Omental fat pad (tissue), 4 donors: Measurements from ENCODE around the gene UBN2. TPM values are rescaled to one million over a fixed set of nuclear protein-coding genes. Genes with fewer than 3 reads are reported as not detected.

Source experiments
- ATAC-seq: fragments of 150-250 bp; one replicate; pipeline ENCODE4 v1.9.1; 2016; ENCODE audit warnings: mild to moderate bottlenecking, moderate library complexity; ENCODE audit not compliant: low FRiP score
- DNase-seq: peaks from one replicate; pipeline ENCODE4 v3.0.0-alpha.2; 2019; ENCODE audit warnings: low spot score
- total RNA-seq, 4 donors: library from RNA; depleted of rRNA; stranded (reverse); fragments of >200 nt; gene quantifications; one replicate each; pipeline ENCODE4 v1.1.0, GENCODE V29; 2016
- TF ChIP-seq, protein P1 (sequence below), 3 donors: fragments of 450-650 bp; IDR thresholded peaks; one replicate each; pipeline ENCODE4 v1.5.1; 2016 to 2017; ENCODE audit warnings: antibody characterized with exemption in 3 of 3, mild to moderate bottlenecking in 3 of 3, moderate library complexity in 2 of 3

Gene UBN2
- total RNA-seq, 4 donors from 2014 or later: 7.8 to 18.0 (median 9.8) TPM

DNA sequence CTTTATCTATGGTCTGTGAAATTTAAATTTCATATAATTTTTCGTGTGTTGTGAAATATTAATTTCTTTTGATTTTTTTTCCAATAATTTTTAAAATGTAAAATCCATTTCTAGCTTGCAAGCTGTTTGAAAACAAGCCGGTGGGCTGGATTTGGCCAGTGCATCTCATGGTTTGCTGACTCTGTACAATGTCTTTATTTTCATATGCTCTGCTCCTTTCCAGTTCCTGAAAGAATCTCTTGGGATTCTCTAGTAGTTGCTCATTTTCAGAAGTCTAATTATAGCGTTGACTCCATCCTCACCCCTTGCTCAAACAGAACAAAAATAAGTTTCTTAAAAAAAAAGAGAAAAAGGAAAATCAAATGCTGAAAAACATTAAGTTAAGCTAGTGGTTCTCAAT is 21.4 kb downstream of the UBN2 start:
- DNase-seq: no peak
- no peak for ATAC-seq
- TF ChIP-seq, protein P1, sequence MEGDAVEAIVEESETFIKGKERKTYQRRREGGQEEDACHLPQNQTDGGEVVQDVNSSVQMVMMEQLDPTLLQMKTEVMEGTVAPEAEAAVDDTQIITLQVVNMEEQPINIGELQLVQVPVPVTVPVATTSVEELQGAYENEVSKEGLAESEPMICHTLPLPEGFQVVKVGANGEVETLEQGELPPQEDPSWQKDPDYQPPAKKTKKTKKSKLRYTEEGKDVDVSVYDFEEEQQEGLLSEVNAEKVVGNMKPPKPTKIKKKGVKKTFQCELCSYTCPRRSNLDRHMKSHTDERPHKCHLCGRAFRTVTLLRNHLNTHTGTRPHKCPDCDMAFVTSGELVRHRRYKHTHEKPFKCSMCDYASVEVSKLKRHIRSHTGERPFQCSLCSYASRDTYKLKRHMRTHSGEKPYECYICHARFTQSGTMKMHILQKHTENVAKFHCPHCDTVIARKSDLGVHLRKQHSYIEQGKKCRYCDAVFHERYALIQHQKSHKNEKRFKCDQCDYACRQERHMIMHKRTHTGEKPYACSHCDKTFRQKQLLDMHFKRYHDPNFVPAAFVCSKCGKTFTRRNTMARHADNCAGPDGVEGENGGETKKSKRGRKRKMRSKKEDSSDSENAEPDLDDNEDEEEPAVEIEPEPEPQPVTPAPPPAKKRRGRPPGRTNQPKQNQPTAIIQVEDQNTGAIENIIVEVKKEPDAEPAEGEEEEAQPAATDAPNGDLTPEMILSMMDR (IDR thresholded peaks at IDR 0.05): no peak

DNA sequence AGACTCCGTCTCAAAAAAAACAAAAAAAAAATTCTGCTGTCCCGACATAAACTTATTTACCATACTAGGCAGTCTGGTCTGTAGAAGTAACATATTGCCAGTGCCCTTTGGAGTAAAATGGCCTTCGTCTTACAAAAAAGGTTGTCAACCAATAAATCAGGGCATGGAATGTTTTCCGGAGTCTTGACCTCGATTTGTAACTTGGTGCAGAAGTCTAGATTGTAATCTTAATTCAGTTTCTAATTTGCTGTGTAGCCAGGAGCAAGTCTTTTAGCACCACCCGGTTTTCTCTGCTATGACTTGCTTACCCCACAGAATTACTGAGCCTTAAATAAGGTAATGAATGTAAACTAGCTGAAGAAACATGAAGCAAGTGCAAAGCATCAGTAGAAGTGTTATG is 23.2 kb downstream of the UBN2 start:
- TF ChIP-seq, protein P1 (IDR thresholded peaks at IDR 0.05): no peak
- ATAC-seq: no peak
- DNase-seq: no peak

DNA sequence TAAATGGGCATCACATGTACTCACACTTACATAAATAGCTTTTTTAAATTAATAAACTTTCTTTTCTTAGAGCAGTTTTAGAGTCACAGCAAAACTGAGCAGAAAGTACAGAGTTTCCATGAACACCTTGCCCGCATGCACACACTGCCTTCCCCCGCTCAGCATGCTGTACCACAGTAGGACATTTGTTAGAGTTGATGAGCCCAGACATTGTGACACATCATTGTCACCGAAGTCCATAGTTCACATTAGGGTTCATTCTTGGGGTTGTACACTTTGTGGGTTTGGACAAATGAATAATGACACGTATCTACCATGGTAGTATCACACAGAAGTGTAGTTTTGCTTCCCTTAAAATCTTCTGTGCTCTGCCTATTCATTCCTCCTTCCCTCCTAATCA is 23.7 kb downstream of the UBN2 start:
- DNase-seq (no peak), ATAC-seq (no peak)
- TF ChIP-seq, protein P1 (IDR thresholded peaks at IDR 0.05): no peak

DNA sequence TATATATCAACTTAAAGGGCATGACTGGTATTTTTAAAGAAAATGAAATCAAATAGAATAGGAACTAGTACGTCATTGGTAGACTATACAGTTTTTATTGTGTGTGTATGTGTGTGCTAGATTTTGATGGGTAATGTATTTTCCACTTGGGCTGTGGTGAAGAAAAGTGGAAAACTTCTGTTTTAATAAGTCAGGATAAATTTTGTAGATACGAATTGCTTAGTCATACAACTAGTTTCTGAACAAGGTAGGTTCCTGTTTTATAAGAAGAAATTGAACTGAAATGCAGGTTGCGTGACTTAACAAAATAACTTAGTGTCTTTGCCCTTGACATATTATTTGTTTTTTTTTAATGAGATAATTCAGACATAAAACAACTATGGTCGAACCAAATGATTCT is 24.3 kb downstream of the UBN2 start:
- ATAC-seq (no peak), DNase-seq (no peak)
- TF ChIP-seq, protein P1 (IDR thresholded peaks at IDR 0.05): no peak

DNA sequence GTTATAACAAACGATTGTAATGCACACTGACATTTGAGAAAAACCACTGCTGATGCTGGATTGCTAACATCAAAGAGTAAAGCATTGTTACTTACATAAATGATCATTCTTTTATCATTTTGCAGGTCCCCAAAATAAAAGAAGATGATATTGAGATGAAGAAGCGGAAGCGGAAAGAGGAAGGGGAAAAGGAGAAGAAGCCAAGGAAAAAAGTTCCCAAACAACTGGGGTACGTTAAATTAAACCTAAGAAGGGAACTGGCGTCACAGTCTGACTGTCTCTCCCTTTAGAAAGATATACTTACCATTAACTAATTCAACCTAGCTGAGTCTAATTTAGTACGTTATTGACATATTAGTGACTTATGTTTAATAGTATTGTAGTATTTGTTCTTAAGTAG is 28.1 kb downstream of the UBN2 start:
- no peak for DNase-seq
- ATAC-seq: no peak
- TF ChIP-seq, protein P1 (IDR thresholded peaks at IDR 0.05): no peak

DNA sequence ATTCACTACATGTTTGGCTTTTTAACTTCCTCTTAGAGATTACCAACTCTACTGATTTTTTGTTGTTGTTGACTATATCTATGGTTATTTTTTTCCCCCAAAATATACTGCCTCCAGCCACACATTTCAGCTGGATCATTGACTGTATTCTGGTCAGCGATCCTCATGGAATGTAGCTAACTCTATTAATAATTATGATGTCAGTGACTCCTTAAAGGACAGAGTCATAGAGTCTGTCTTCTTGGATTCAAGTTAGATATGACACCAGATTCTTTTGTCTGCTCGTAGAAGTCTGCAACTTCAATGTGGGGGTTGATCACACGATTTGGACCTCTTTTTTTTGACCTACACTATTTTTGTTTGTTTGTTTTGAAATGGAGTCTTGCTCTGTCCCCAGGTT is 33.2 kb downstream of the UBN2 start:
- TF ChIP-seq, protein P1 (IDR thresholded peaks at IDR 0.05): no peak
- ATAC-seq (no peak), DNase-seq (no peak)

DNA sequence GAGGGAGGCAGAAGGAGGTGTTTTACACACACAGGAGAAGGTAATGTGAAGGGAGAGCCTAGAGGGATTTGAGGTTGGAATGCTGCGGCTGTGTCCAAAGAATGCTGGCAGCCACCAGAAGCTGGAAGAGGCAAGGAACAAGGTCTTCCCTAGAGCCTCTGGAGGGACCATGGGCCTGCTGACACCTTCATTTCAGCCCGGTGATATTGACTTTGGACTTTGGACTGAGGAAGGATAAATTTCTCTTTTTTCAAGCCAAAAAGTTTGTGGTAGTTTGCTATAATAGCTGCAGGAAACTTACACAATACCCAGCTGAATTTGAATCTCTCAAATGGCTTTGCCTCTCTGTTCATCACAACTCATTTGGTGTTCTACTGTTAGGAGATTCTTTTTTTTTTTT is 34.6 kb downstream of the UBN2 start:
- ATAC-seq (no peak), DNase-seq (no peak)
- TF ChIP-seq, protein P1 (IDR thresholded peaks at IDR 0.05): no peak
